Ishikawa (cell line): Measurements from ENCODE around the gene PLEKHG4.

Source experiments
- EP300 ChIP-seq: IDR thresholded peaks from 2 replicates; pipeline ENCODE4 v1.6.1; 2012; ENCODE audit warnings: borderline replicate concordance
- FOXM1 ChIP-seq: IDR thresholded peaks from 2 replicates; pipeline ENCODE4 v1.6.1; 2012; ENCODE audit warnings: low read depth, borderline replicate concordance
- TEAD4 ChIP-seq: IDR thresholded peaks from 2 replicates; pipeline ENCODE4 v1.6.1; 2012

DNA sequence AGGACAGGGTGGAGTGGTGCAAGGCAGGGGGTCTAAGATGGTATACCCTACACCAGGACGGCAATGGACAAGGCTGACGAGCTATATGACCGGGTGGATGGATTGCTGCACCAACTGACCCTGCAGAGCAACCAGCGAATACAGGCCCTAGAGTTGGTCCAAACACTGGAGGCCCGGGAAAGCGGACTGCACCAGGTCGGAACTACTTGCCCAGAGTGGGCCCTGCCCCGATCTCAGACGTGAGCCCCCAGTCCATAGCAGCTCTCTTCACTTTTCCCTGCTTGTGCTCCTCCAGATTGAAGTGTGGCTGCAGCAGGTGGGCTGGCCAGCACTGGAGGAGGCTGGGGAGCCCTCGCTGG, 3.1 kb downstream of the PLEKHG4 start:
- TF ChIP-seq EP300 (no peak), FOXM1 (no peak), TEAD4 (no peak)
